Measurements from ENCODE around the gene KIAA1328. TPM values are rescaled to one million over a fixed set of nuclear protein-coding genes. Genes with fewer than 3 reads are reported as not detected.

KIAA1328 gene
- total and polyA plus RNA-seq, 7 donors: 2.1 to 18.9 (median 12.5) TPM

DNA sequence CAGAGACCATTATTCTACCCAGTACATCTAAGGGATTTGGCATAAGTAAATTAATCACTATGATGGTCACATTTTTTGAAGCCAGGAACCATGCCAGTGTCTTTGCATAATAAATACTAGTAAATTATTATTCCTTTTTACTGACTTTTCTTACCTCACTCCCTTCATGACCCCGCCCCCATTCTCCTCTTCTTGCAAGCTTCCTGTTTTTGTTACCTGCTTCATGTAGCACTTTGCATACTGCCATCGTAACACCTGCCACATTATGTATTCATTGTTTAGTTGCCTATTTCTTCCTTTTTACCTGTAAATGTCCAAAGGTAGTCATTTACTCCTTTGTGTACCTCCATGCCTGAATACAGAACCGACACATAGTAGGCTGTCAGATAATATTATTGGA lies 309.5 kb downstream of the KIAA1328 start:
- 90 to 93% methylated on average over 3 of the region's 3 CpGs for WGBS, 2 donors
- H3K27me3 ChIP-seq: no peaks in the 10 kb centered on the region
- no peak for TF ChIP-seq EP300 (IDR thresholded peaks at IDR 0.05)
- no peak for TF ChIP-seq POLR2AphosphoS5 (IDR thresholded peaks at IDR 0.05)
- no peak for TF ChIP-seq POLR2A (IDR thresholded peaks at IDR 0.05)
- TF ChIP-seq, protein P1, sequence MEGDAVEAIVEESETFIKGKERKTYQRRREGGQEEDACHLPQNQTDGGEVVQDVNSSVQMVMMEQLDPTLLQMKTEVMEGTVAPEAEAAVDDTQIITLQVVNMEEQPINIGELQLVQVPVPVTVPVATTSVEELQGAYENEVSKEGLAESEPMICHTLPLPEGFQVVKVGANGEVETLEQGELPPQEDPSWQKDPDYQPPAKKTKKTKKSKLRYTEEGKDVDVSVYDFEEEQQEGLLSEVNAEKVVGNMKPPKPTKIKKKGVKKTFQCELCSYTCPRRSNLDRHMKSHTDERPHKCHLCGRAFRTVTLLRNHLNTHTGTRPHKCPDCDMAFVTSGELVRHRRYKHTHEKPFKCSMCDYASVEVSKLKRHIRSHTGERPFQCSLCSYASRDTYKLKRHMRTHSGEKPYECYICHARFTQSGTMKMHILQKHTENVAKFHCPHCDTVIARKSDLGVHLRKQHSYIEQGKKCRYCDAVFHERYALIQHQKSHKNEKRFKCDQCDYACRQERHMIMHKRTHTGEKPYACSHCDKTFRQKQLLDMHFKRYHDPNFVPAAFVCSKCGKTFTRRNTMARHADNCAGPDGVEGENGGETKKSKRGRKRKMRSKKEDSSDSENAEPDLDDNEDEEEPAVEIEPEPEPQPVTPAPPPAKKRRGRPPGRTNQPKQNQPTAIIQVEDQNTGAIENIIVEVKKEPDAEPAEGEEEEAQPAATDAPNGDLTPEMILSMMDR (IDR thresholded peaks at IDR 0.05): no peak

DNA sequence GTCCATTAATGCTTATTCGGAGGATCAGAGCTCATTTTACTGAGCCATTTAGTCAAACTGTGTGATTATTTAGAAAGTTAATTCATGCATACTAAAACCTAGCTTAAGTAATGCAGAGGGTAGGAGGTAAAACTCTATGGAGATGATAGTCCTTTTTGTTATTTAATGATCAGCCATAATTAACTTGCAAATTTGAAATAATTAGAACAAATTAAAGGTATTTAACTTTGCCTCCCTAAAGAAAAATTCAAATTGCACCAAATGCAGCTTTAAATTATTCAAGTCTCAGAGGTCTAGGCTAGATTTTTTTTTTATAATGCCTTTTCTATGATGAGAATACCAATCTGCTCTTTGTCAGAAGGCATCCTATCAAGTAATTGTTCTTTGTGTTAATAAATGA lies 310.9 kb downstream of the KIAA1328 start:
- DNase-seq: no peak
- H3K4me3 ChIP-seq: no peak overlapping the region
- intact Hi-C loops (cut with DNase I): no loop called here

More for the DNA sequence above, 309.5 kb downstream of the KIAA1328 start:
- no peak for DNase-seq
- no peak overlapping the region for H3K27ac ChIP-seq
- H3K4me1 ChIP-seq: no peaks in the 10 kb centered on the region
- H3K4me3 ChIP-seq: no peak overlapping the region
- intact Hi-C loops (cut with DNase I): no loop called here
- no peaks in the 10 kb centered on the region for H3K36me3 ChIP-seq
- H3K9me3 ChIP-seq: no peaks in the 10 kb centered on the region

DNA sequence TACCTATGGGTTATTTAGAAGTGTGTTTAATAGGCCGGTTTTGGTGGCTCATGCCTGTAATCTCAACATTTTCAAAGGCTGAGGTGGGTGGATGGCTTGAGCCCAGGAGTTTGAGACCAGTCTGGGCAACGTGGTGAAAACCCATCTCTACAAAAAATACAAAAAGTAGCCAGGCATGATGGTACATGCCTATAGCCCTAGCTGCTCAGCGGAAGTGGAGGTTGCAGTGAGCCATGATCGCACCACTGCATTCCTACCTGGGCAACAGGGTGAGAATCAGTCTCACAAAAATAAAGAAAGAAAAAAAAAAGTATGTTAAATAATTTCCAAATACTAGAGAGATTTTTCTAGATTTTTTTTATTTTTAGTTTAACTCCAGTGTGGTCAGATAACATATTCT lies 316.0 kb downstream of the KIAA1328 start:
- Histone ChIP-seq H3K27me3 (no peaks in the 10 kb centered on the region), H3K36me3 (no peaks in the 10 kb centered on the region), H3K9me3 (no peaks in the 10 kb centered on the region), H3K4me3 (no peak overlapping the region), H3K4me1 (no peaks in the 10 kb centered on the region), H3K27ac (no peak overlapping the region)
- TF ChIP-seq EP300 (IDR thresholded peaks at IDR 0.05) (no peak), POLR2AphosphoS5 (IDR thresholded peaks at IDR 0.05) (no peak), POLR2A (IDR thresholded peaks at IDR 0.05) (no peak)
- TF ChIP-seq, protein P1 (IDR thresholded peaks at IDR 0.05): no peak
- 92 to 93% methylated on average over 4 of the region's 4 CpGs for WGBS, 2 donors
- DNase-seq: no peak
- intact Hi-C loops (cut with DNase I): no loop called here

More for the DNA sequence above, 310.9 kb downstream of the KIAA1328 start:
- Histone ChIP-seq H3K27me3 (no peaks in the 10 kb centered on the region), H3K4me1 (no peaks in the 10 kb centered on the region), H3K36me3 (no peaks in the 10 kb centered on the region), H3K9me3 (no peaks in the 10 kb centered on the region), H3K27ac (no peak overlapping the region)
- WGBS, 2 donors: 95 to 98% methylated on average over 1 of the region's 1 CpG
- TF ChIP-seq EP300 (IDR thresholded peaks at IDR 0.05) (no peak), POLR2AphosphoS5 (IDR thresholded peaks at IDR 0.05) (no peak), POLR2A (IDR thresholded peaks at IDR 0.05) (no peak)
- TF ChIP-seq, protein P1 (IDR thresholded peaks at IDR 0.05): no peak

DNA sequence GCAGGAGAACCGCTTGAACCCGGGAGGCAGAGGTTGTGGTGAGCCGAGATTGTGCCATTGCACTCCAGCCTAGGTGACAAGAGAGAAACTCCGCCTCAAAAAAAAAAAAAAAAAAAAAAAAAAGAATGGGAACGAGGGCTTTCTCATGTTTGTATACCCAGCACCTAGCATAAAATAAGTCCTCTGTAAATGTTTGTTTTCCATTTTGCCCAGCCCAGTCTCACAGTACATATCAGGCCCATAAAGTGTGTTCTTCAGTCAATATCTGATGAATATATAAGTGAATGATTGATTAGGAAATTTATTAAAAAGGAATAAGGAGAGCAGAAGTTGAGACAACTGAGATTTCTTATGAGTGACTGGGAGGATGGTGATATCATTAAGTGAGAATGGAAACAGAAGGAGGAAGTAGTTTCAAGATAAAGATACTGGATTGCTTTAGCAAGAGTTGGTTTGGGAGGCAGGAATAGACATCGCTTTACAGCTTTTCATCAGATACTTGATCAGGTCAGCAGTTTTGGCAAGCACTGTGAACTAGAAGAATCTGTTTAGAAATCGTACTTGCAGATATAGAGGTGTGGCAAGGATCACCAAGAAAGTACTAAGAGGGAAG lies 327.5 kb downstream of the KIAA1328 start:
- 31 to 62% methylated on average over 7 of the region's 7 CpGs for WGBS, 2 donors
- Histone ChIP-seq H3K27ac (no peak overlapping the region), H3K27me3 (no peaks in the 10 kb centered on the region), H3K4me3 (no peak overlapping the region), H3K36me3 (no peaks in the 10 kb centered on the region), H3K9me3 (no peaks in the 10 kb centered on the region), H3K4me1 (no peaks in the 10 kb centered on the region)
- TF ChIP-seq, protein P1 (IDR thresholded peaks at IDR 0.05): no peak
- TF ChIP-seq EP300 (IDR thresholded peaks at IDR 0.05) (no peak), POLR2A (IDR thresholded peaks at IDR 0.05) (no peak), POLR2AphosphoS5 (IDR thresholded peaks at IDR 0.05) (no peak)
- no peak for DNase-seq
- intact Hi-C loops (cut with DNase I): no loop called here
